ENCODE data around the gene DAGLB.
"Not testable (repeated sequence)": the region's sequence is repeated elsewhere in the genome, so short reads cannot be mapped to it uniquely, and the experiment has no call there.

GRCh38 chr7:6463609-6464008 is 15.9 kb upstream of the DAGLB start:
- TF ChIP-seq ELF4 (IDR thresholded peaks at IDR 0.05); SP1 (IDR thresholded peaks at IDR 0.05); LEF1 (IDR thresholded peaks at IDR 0.05; ENCODE audit: borderline replicate concordance); PKNOX1 (IDR thresholded peaks at IDR 0.05); ZNF384 (IDR thresholded peaks at IDR 0.05); FOXK2 (IDR thresholded peaks at IDR 0.05); BHLHE40 (IDR thresholded peaks at IDR 0.05; ENCODE audit: borderline replicate concordance); FOXA1 (IDR thresholded peaks at IDR 0.05): not testable (repeated sequence)

All from HEK293T (cell line).